Activated CD8-positive, alpha-beta T cell treated with anti-CD3 and anti-CD28 coated beads for 36 hours (primary cell): ENCODE measurements around the gene RADIL. TPM values are rescaled to one million over a fixed set of nuclear protein-coding genes. Genes with fewer than 3 reads are reported as not detected.

ENCODE experiments used
- ATAC-seq: fragments of 200-7000 bp; cut with Tn5 transposase; one replicate; pipeline ENCODE4 v1.10.0; 2021; ENCODE audit warnings: mild to moderate bottlenecking, moderate library complexity
- CTCF ChIA-PET: fragments of 350-600 bp; sonication (Branson Sonifier 250); formaldehyde crosslinking; loops from one replicate; lab custom pipeline; 2021; ENCODE audit warnings: antibody characterized with exemption; lab: Charles Lee
- POLR2A ChIA-PET: fragments of 350-600 bp; sonication (Branson Sonifier 250); formaldehyde crosslinking; loops from one replicate; lab custom pipeline; 2021; ENCODE audit warnings: antibody characterized with exemption; lab: Charles Lee
- DNase-seq: peaks from one replicate; pipeline ENCODE4 v3.0.0-alpha.2; 2020
- H3K27ac Mint-ChIP-seq: one replicate; pipeline ENCODE4 v1.8.0; 2021; ENCODE audit warnings: mild to moderate bottlenecking, mixed read lengths
- H3K27me3 Mint-ChIP-seq: one replicate; pipeline ENCODE4 v1.8.0; 2021; ENCODE audit warnings: mixed read lengths
- H3K36me3 Mint-ChIP-seq: one replicate; pipeline ENCODE4 v1.8.0; 2021; ENCODE audit warnings: low read depth, mixed read lengths
- H3K4me1 Mint-ChIP-seq: one replicate; pipeline ENCODE4 v1.8.0; 2021; ENCODE audit warnings: low read depth, mixed read lengths
- H3K4me3 Mint-ChIP-seq: one replicate; pipeline ENCODE4 v1.8.0; 2021; ENCODE audit warnings: mild to moderate bottlenecking, moderate library complexity, mixed read lengths
- H3K9me3 Mint-ChIP-seq: one replicate; pipeline ENCODE4 v1.8.0; 2021; ENCODE audit warnings: mixed read lengths
- intact Hi-C: fragments of 100-400 bp; cut with micrococcal nuclease; formaldehyde crosslinking; loops from one replicate; pipeline ENCODE4 v1.10.0; 2022
- total RNA-seq, 2 experiments: library from RNA; stranded (reverse); gene quantifications; one replicate each; pipeline ENCODE4 v1.2.3, GENCODE V29; 2021
- TF ChIP-seq, protein P1 (sequence below): fragments of 200-600 bp; IDR thresholded peaks from one replicate; pipeline ENCODE4 v1.8.0; 2022; ENCODE audit warnings: antibody characterized with exemption, mild to moderate bottlenecking

RADIL gene
- total RNA-seq, 2 experiments from 2014 or later, result 0.65 to 0.77 TPM

DNA sequence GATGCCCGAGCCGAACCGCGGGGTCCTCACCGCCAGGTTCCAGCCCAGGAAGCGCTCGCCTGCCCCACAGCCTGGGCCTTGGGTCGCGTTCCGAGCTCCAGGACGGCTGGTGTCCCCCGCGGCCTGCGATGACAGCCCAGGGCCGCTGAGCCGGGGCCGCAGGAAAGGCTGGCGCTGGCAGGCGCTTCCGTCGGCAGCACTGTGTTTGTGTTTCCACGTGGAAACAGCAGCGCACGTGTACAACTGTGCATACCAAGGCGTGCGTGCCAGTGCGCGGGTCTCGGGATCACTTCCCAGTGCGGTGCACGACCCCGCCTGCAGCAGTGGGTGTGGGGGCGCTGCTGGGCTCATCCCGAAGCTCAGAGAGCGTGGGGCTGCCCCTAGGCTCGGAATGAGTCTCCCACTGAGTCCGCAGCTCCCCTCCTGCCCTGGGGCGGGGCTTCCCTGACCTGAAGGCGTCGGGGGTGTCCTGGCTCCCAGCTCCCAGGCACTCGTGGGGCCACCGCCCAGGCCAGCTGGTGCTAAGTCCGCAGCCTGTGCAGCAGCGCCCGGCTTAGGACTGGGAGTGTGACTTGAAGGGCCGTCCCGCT lies 90.9 kb downstream of the RADIL start:
- POLR2A ChIA-PET, result interaction anchor here (0.6 to 3.2 kb wide), 5 partner anchors 17 to 732 kb away, joined by 3 to 18 read pairs (median 3); partner anchors contain the start of gene AP5Z1
- Mint-ChIP-seq H3K27ac (no peak overlapping the region), H3K4me1 (no peaks in the 10 kb centered on the region), H3K36me3 (peaks cover 20% of the 10 kb centered on the region), H3K27me3 (no peaks in the 10 kb centered on the region), H3K9me3 (no peaks in the 10 kb centered on the region), H3K4me3 (no peak overlapping the region)
- TF ChIP-seq, protein P1, sequence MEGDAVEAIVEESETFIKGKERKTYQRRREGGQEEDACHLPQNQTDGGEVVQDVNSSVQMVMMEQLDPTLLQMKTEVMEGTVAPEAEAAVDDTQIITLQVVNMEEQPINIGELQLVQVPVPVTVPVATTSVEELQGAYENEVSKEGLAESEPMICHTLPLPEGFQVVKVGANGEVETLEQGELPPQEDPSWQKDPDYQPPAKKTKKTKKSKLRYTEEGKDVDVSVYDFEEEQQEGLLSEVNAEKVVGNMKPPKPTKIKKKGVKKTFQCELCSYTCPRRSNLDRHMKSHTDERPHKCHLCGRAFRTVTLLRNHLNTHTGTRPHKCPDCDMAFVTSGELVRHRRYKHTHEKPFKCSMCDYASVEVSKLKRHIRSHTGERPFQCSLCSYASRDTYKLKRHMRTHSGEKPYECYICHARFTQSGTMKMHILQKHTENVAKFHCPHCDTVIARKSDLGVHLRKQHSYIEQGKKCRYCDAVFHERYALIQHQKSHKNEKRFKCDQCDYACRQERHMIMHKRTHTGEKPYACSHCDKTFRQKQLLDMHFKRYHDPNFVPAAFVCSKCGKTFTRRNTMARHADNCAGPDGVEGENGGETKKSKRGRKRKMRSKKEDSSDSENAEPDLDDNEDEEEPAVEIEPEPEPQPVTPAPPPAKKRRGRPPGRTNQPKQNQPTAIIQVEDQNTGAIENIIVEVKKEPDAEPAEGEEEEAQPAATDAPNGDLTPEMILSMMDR, result no peak
- CTCF ChIA-PET, result interaction anchor here (0.7 to 3.1 kb wide), 8 partner anchors 16 to 181 kb away, joined by 3 to 18 read pairs (median 4); partner anchors contain the start of genes AP5Z1 and RADIL
- intact Hi-C loops, result loop anchor here (10.0 kb wide), 1 partner anchor 92 kb away; the partner anchor contains the start of gene RADIL
- ATAC-seq (peak; percentile 31), DNase-seq (peak; percentile 27)

- ChIA-PET POLR2A (interaction anchor here (0.6 to 3.2 kb wide), 7 partner anchors 9 to 732 kb away, joined by 3 to 18 read pairs (median 3); partner anchors contain the start of gene AP5Z1), CTCF (interaction anchor here (0.7 to 3.1 kb wide), 8 partner anchors 13 to 160 kb away, joined by 3 to 18 read pairs (median 3); partner anchors contain the start of genes AP5Z1 and RADIL)
- intact Hi-C loops, result loop anchor here (10.0 kb wide), 1 partner anchor 93 kb away; the partner anchor contains the start of gene RADIL
- H3K4me1 Mint-ChIP-seq, result no peaks in the 10 kb centered on the region
- H3K9me3 Mint-ChIP-seq, result no peaks in the 10 kb centered on the region
- TF ChIP-seq, protein P1, result peak; percentile 80
- no peak overlapping the region for H3K4me3 Mint-ChIP-seq
- ATAC-seq, result peak; percentile 93
- H3K27ac Mint-ChIP-seq, result no peak overlapping the region
- peaks cover 20% of the 10 kb centered on the region for H3K36me3 Mint-ChIP-seq
- DNase-seq, result peak; percentile 82
- no peaks in the 10 kb centered on the region for H3K27me3 Mint-ChIP-seq
These were observed 91.6 kb downstream of the RADIL start for GRCh38 chr7:4791738-4792536.

DNA sequence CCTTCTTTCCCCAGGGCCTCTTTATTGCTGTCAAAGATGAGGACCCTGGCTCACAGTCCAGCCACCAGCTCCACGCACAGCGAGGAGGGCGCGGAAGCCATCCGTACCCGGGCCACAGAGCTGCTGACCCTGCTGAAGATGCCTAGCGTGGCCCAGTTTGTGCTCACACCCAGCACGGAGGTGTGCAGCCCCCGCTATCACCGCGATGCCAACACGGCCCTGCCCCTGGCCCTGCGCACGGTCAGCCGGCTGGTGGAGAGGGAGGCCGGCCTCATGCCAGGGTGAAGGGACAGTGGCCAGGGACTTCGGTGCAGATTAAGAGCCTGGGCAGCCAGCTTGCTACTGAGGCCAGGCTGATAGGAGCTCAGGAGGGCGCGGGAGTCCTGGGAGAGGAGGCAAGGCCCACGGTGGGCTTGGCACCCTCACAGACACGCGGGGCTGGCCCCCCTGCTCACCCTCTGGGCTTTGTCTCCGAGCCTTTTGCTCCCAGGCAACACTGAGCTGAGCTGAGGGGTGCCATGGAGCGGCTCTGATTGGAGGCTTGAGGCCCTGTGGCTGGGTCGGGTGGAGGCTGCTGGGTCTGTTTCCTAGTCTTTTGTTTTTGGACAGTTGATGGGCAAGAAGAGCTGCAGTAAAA lies 92.3 kb downstream of the RADIL start:
- Mint-ChIP-seq H3K27ac (no peak overlapping the region), H3K4me3 (no peak overlapping the region)

GRCh38 chr7:4790516-4790991 lies 93.0 kb downstream of the RADIL start:
- ATAC-seq (no peak), DNase-seq (no peak)
- intact Hi-C loops, result loop anchor here (10.0 kb wide), 1 partner anchor 94 kb away; the partner anchor contains the start of gene RADIL
- TF ChIP-seq, protein P1, result no peak
- H3K9me3 Mint-ChIP-seq, result no peaks in the 10 kb centered on the region
- H3K27me3 Mint-ChIP-seq, result no peaks in the 10 kb centered on the region
- H3K4me3 Mint-ChIP-seq, result no peak overlapping the region
- no peaks in the 10 kb centered on the region for H3K4me1 Mint-ChIP-seq
- no peak overlapping the region for H3K27ac Mint-ChIP-seq
- POLR2A ChIA-PET, result interaction anchor here (3.2 kb wide), 1 partner anchor 15 kb away, joined by 18 read pairs; the partner anchor contains the start of gene AP5Z1
- CTCF ChIA-PET, result interaction anchor here (0.9 to 1.3 kb wide), 2 partner anchors 12 to 93 kb away, joined by 3 to 4 read pairs; partner anchors contain the start of gene RADIL
- H3K36me3 Mint-ChIP-seq, result peaks cover 20% of the 10 kb centered on the region

More for the DNA sequence above, 92.3 kb downstream of the RADIL start:
- no peaks in the 10 kb centered on the region for H3K9me3 Mint-ChIP-seq
- intact Hi-C loops, result loop anchor here (10.0 kb wide), 1 partner anchor 94 kb away; the partner anchor contains the start of gene RADIL
- H3K27me3 Mint-ChIP-seq, result no peaks in the 10 kb centered on the region
- ATAC-seq, result no peak
- peaks cover 20% of the 10 kb centered on the region for H3K36me3 Mint-ChIP-seq
- DNase-seq, result no peak
- POLR2A ChIA-PET, result interaction anchor here (0.9 to 3.2 kb wide), 5 partner anchors 8 to 149 kb away, joined by 3 to 18 read pairs (median 3); partner anchors contain the start of gene AP5Z1
- no peaks in the 10 kb centered on the region for H3K4me1 Mint-ChIP-seq
- CTCF ChIA-PET, result interaction anchor here (0.9 to 3.1 kb wide), 5 partner anchors 13 to 93 kb away, joined by 3 to 18 read pairs (median 4); partner anchors contain the start of genes AP5Z1 and RADIL
- TF ChIP-seq, protein P1, result no peak
